K562 (cell line): ENCODE measurements around the gene LDLRAD3. TPM values are rescaled to one million over a fixed set of nuclear protein-coding genes. Genes with fewer than 3 reads are reported as not detected.

Experiments used
- ATAC-seq: fragments of 200-7000 bp; cut with Tn5 transposase; 3 replicates; pipeline ENCODE4 v1.9.1; 2020; ENCODE audit warnings: moderate library complexity
- BruUV-seq: library from RNA; stranded (reverse); fragments of 400-500 nt; replicated peaks from 2 replicates; lab custom pipeline; 2021; lab: Mats Ljungman, UMichigan
- CTCF ChIA-PET: fragments of 300-600 bp; formaldehyde crosslinking; extraction: SDS; loops from one replicate; lab custom pipeline; 2021; ENCODE audit warnings: low intra/inter-chr PET ratio; lab: Yijun Ruan, JAX
- POLR2A ChIA-PET: fragments of 300-600, 350-650 bp; sonication (Branson Sonifier 250); formaldehyde crosslinking; extraction: SDS; loops from one replicate; lab custom pipeline; 2021; ENCODE audit warnings: antibody characterized with exemption, inconsistent platforms; lab: Yijun Ruan, JAX
- DNase-seq, 4 experiments: peaks; one replicate each; pipeline versions ENCODE4 v3.0.0 to v3.0.0-alpha.2; 2011 to 2018; ENCODE audit warnings: low spot score in 3 of 4, mixed read lengths in 3 of 4; ENCODE audit errors: extremely low read depth in 1 of 4
- FAIRE-seq: peaks from 2 replicates; lab custom pipeline; 2011; peaks lifted over from hg19 to GRCh38; lab: Jason Lieb, UNC
- H2AFZ ChIP-seq: 2 replicates; pipeline ENCODE4 v1.6.0; 2011; ENCODE audit warnings: low read depth, low read length, control low read depth, inconsistent platforms
- H3K27ac ChIP-seq: fragments of 200-600 bp; 3 replicates; pipeline ENCODE4 v1.8.0; 2011; ENCODE audit warnings: low read depth, mild to moderate bottlenecking, control low read depth, inconsistent platforms, low read length, moderate library complexity, mixed read lengths; ENCODE audit errors: extremely low read depth
- H3K27me3 ChIP-seq, 2 experiments: fragments of 300-600 bp in 1 of 2; 2 replicates in 1 of 2; 3 replicates in 1 of 2; pipeline versions ENCODE4 v1.6.0 to v1.8.0; 2011; ENCODE audit warnings: inconsistent platforms in 2 of 2, low read length in 2 of 2, mild to moderate bottlenecking in 1 of 2, mixed read lengths in 1 of 2, moderate library complexity in 1 of 2; ENCODE audit not compliant: control insufficient read depth in 2 of 2, insufficient read depth in 2 of 2
- H3K36me3 ChIP-seq: fragments of 300-600 bp; 3 replicates; pipeline ENCODE4 v1.8.0; 2011; ENCODE audit warnings: mild to moderate bottlenecking, low read length, inconsistent platforms; ENCODE audit not compliant: control insufficient read depth, insufficient read depth
- H3K4me1 ChIP-seq, 2 experiments: fragments of 200-600 bp in 1 of 2; replicated peaks in 1 of 2; 2 replicates in 1 of 2; 3 replicates in 1 of 2; pipeline versions ENCODE4 v1.5.1 to v1.8.0; 2011; ENCODE audit warnings: inconsistent platforms in 2 of 2, low read length in 2 of 2, mild to moderate bottlenecking in 1 of 2, mixed read lengths in 1 of 2, moderate library complexity in 1 of 2; ENCODE audit not compliant: control insufficient read depth in 2 of 2, insufficient read depth in 2 of 2
- H3K4me2 ChIP-seq: 2 replicates; pipeline ENCODE4 v1.6.1; 2011; ENCODE audit warnings: low read length, control low read depth, inconsistent platforms, mixed read lengths; ENCODE audit not compliant: insufficient read depth
- H3K4me3 ChIP-seq: fragments of 200-600 bp; sonication (generic), shearing (Covaris generic); 2 replicates; pipeline ENCODE4 v1.5.1; 2016; ENCODE audit warnings: control low read depth, inconsistent platforms
- H3K79me2 ChIP-seq: fragments of 200-600 bp; 3 replicates; pipeline ENCODE4 v1.8.0; 2011; ENCODE audit warnings: low read length, inconsistent platforms; ENCODE audit not compliant: control insufficient read depth, insufficient read depth
- H3K9ac ChIP-seq, 2 experiments: 2 replicates each; pipeline versions ENCODE4 v1.6.0 to v1.6.1; 2011; ENCODE audit warnings: low read depth in 2 of 2, low read length in 2 of 2, control low read depth in 1 of 2, inconsistent platforms in 1 of 2, mild to moderate bottlenecking in 1 of 2, mixed read lengths in 1 of 2; ENCODE audit not compliant: insufficient read depth in 1 of 2
- H3K9me1 ChIP-seq: one replicate; pipeline ENCODE4 v1.6.0; 2011; ENCODE audit warnings: inconsistent platforms, mild to moderate bottlenecking, low read length, moderate library complexity; ENCODE audit not compliant: control insufficient read depth, insufficient read depth
- H3K9me3 ChIP-seq: replicated peaks from 2 replicates; pipeline ENCODE4 v1.5.1; 2011; ENCODE audit warnings: low read depth, low read length, inconsistent platforms; ENCODE audit not compliant: control insufficient read depth, insufficient read depth
- H4K20me1 ChIP-seq: replicated peaks from 2 replicates; pipeline ENCODE4 v1.6.1; 2011; ENCODE audit warnings: low read length, inconsistent platforms, mixed read lengths; ENCODE audit not compliant: control insufficient read depth, insufficient read depth
- ATF1 ChIP-seq, 2 experiments: fragments of 450-650 bp in 1 of 2; IDR thresholded peaks; 2 replicates each; pipeline ENCODE4 v1.6.1; 2016; ENCODE audit warnings: missing compliant biosample characterization in 1 of 2, missing genetic modification characterization in 1 of 2
- CTBP1 ChIP-seq: fragments of 450-650 bp; IDR thresholded peaks from 2 replicates; pipeline ENCODE4 v1.6.1; 2016; ENCODE audit warnings: borderline replicate concordance
- DMBX1 ChIP-seq: fragments of 250-450 bp; sonication (Bioruptor Pico); IDR thresholded peaks from 2 replicates; pipeline ENCODE4 v1.8.0; 2022; ENCODE audit warnings: inconsistent platforms, mild to moderate bottlenecking, moderate library complexity, borderline replicate concordance
- E2F3 ChIP-seq: fragments of 250-450 bp; sonication (Bioruptor Pico); IDR thresholded peaks from 2 replicates; pipeline ENCODE4 v1.4.0; 2020; ENCODE audit warnings: mild to moderate bottlenecking
- GTF2B ChIP-seq: IDR thresholded peaks from 2 replicates; pipeline ENCODE4 v1.6.1; 2011; ENCODE audit not compliant: insufficient read length; ENCODE audit errors: extremely low read depth
- KDM1A ChIP-seq, 2 experiments: fragments of 450-650 bp; IDR thresholded peaks; 2 replicates each; pipeline ENCODE4 v1.6.1; 2016; ENCODE audit warnings: mild to moderate bottlenecking in 2 of 2
- MCM7 ChIP-seq, 2 experiments: fragments of 450-650 bp; IDR thresholded peaks; 2 replicates each; pipeline ENCODE4 v1.6.1; 2016 to 2018
- NRF1 ChIP-seq, 2 experiments: fragments of 450-650 bp; IDR thresholded peaks in 1 of 2; conservative IDR thresholded peaks in 1 of 2; 2 replicates each; pipeline ENCODE4 v1.6.1; 2014; ENCODE audit warnings: mild to moderate bottlenecking in 2 of 2
- POLR2AphosphoS5 ChIP-seq: IDR thresholded peaks from 2 replicates; pipeline ENCODE4 v1.6.1; 2011; ENCODE audit warnings: mild to moderate bottlenecking, low read depth, low read length, moderate library complexity; ENCODE audit not compliant: control insufficient read depth, insufficient read depth
- TCF15 ChIP-seq: fragments of 250-450 bp; sonication (Bioruptor Pico); IDR thresholded peaks from 2 replicates; pipeline ENCODE4 v1.8.0; 2022; ENCODE audit warnings: moderate library complexity, mild to moderate bottlenecking, inconsistent platforms
- TEAD1 ChIP-seq, 2 experiments: fragments of 450-650 bp in 1 of 2; sonication (generic) in 1 of 2; formaldehyde crosslinking; IDR thresholded peaks; 2 replicates each; pipeline versions ENCODE4 v1.4.0 to v1.8.0; 2020 to 2022; ENCODE audit warnings: mild to moderate bottlenecking in 2 of 2, missing genetic modification reagents in 1 of 2
- ZBTB34 ChIP-seq: fragments of 250-450 bp; sonication (Bioruptor Pico); IDR thresholded peaks from 2 replicates; pipeline ENCODE4 v1.8.0; 2021; ENCODE audit warnings: mild to moderate bottlenecking, moderate library complexity
- ZNF311 ChIP-seq: fragments of 250-450 bp; sonication (Bioruptor Pico); IDR thresholded peaks from 2 replicates; pipeline ENCODE4 v1.4.0; 2020; ENCODE audit warnings: mild to moderate bottlenecking, moderate library complexity
- ZNF511 ChIP-seq: sonication (generic); formaldehyde crosslinking; IDR thresholded peaks from 2 replicates; pipeline ENCODE4 v1.8.0; 2022; ENCODE audit warnings: mild to moderate bottlenecking, missing genetic modification reagents
- WGBS: fragments of 100-300 bp; shearing (Covaris generic); methylation state at CpG from one replicate; pipeline ENCODE4 v1.1.6; 2016; ENCODE audit warnings: low coverage, mixed read lengths; ENCODE audit not compliant: insufficient coverage; ENCODE audit errors: missing lambda C conversion rate; 5-methylcytosine and 5-hydroxymethylcytosine counted together
- in situ Hi-C: fragments of 300-500 bp; cut with MboI; formaldehyde crosslinking; loops from 4 replicates; pipeline ENCODE4 v1.15.0; 2018; ENCODE audit warnings: inconsistent platforms, mixed read lengths
- intact Hi-C: fragments of 100-400 bp; cut with micrococcal nuclease; formaldehyde crosslinking; loops from 2 replicates; pipeline ENCODE4 v1.14.2; 2022
- polyA plus RNA-seq, 8 experiments: library from polyadenylated mRNA; depleted of rRNA in 4 of 8; stranded (reverse) in 5 of 8; unstranded in 3 of 8; fragments of >200 nt; fragmentation: Nextera tagmentation in 2 of 8; fragmentation: Illumina TruSeq in 1 of 8; extraction: Ambion mirVana in 2 of 8; extraction: Trizol in 1 of 8; gene quantifications; 2 replicates each; pipeline versions ENCODE4 v1.2.1 to v1.2.3, GENCODE V29; 2011 to 2014; ENCODE audit warnings: inconsistent platforms in 1 of 8, missing spikeins in 1 of 8
- total RNA-seq, 7 experiments: library from RNA; depleted of rRNA in 6 of 7; stranded (reverse); fragments of >200 nt in 6 of 7; fragmentation: Illumina TruSeq in 2 of 7; extraction: Trizol in 2 of 7; gene quantifications; 2 replicates each; pipeline versions ENCODE4 v1.2.1 to v1.2.3, GENCODE V29; 2011 to 2021; ENCODE audit warnings: low replicate concordance in 1 of 7
- TF ChIP-seq, protein P1 (sequence below), 2 experiments: fragments of 150-350 bp in 1 of 2; IDR thresholded peaks; 2 replicates each; pipeline ENCODE4 v1.6.1; 2012 to 2016; ENCODE audit warnings: low read depth in 2 of 2, low read length in 2 of 2, mild to moderate bottlenecking in 1 of 2, moderate library complexity in 1 of 2

Gene LDLRAD3
- total and polyA plus RNA-seq, 9 of the 15 experiments (the other 6 are each of a cell fraction or from before 2014, with no cell fraction given) = 0.73 to 7.2 (median 3.5) TPM

DNA sequence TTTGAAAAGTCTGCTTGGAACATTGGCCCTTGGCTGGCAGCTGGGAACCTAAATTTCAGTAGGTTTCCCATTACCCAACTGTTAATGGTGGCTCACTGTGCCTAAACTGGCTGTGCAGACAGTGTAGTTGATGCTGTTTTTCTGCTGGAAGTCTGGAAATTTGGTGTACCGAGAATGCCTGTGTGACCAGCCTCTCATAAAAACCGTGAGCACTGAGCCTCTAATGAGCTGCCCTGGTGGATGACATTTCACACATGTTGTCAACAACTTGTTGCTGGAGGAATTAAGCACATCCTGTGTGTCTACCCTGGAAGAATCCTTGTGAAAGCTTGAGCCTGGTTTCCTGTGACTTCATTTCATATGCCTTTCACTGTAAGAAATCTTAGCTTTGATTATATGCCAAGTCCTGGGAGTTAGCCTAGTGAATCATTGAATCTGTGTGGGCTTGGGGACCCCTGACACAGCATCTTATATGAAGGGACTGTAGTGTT lies 131.1 kb downstream of the LDLRAD3 start:
- no peak for FAIRE-seq
- Histone ChIP-seq H3K9ac (no peak overlapping the region), H3K9me1 (no peaks in the 10 kb centered on the region), H3K27me3 (no peaks in the 10 kb centered on the region), H4K20me1 (no peaks in the 10 kb centered on the region), H3K36me3 (no peaks in the 10 kb centered on the region), H3K27ac (no peak overlapping the region), H3K79me2 (no peaks in the 10 kb centered on the region), H3K4me3 (no peak overlapping the region), H2AFZ (no peak overlapping the region), H3K4me2 (no peak overlapping the region), H3K9me3 (no peaks in the 10 kb centered on the region), H3K4me1 (peaks cover 12% of the 10 kb centered on the region in 2 experiments)
- no TSS peak for BruUV-seq
- CTCF ChIA-PET = no interaction called here
- 74% methylated on average over 2 of the region's 2 CpGs for WGBS
- no peak for ATAC-seq
- DNase-seq = no peak
- TF ChIP-seq CTBP1 (no peak), TEAD1 (CRISPR knock-in tag; IDR thresholded peaks at IDR 0.05) (no peak), NRF1 (conservative IDR thresholded peaks at IDR 0.05 in 1 of 2, IDR thresholded peaks at IDR 0.05 in 1 of 2) (no peak), ATF1 (CRISPR knock-in tag; IDR thresholded peaks at IDR 0.05) (no peak), ATF1 (tag; IDR thresholded peaks at IDR 0.05) (no peak), MCM7 (IDR thresholded peaks at IDR 0.05) (no peak), POLR2AphosphoS5 (no peak), KDM1A (IDR thresholded peaks at IDR 0.05) (no peak), TCF15 (CRISPR knock-in tag) (no peak), ZNF311 (no peak), ZBTB34 (CRISPR knock-in tag) (no peak), GTF2B (no peak), DMBX1 (CRISPR knock-in tag) (no peak), ZNF511 (CRISPR knock-in tag) (no peak), E2F3 (CRISPR knock-in tag) (no peak)
- TF ChIP-seq, protein P1, sequence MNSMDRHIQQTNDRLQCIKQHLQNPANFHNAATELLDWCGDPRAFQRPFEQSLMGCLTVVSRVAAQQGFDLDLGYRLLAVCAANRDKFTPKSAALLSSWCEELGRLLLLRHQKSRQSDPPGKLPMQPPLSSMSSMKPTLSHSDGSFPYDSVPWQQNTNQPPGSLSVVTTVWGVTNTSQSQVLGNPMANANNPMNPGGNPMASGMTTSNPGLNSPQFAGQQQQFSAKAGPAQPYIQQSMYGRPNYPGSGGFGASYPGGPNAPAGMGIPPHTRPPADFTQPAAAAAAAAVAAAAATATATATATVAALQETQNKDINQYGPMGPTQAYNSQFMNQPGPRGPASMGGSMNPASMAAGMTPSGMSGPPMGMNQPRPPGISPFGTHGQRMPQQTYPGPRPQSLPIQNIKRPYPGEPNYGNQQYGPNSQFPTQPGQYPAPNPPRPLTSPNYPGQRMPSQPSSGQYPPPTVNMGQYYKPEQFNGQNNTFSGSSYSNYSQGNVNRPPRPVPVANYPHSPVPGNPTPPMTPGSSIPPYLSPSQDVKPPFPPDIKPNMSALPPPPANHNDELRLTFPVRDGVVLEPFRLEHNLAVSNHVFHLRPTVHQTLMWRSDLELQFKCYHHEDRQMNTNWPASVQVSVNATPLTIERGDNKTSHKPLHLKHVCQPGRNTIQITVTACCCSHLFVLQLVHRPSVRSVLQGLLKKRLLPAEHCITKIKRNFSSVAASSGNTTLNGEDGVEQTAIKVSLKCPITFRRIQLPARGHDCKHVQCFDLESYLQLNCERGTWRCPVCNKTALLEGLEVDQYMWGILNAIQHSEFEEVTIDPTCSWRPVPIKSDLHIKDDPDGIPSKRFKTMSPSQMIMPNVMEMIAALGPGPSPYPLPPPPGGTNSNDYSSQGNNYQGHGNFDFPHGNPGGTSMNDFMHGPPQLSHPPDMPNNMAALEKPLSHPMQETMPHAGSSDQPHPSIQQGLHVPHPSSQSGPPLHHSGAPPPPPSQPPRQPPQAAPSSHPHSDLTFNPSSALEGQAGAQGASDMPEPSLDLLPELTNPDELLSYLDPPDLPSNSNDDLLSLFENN (IDR thresholded peaks at IDR 0.05; ENCODE audit: low read depth in 2 of 2, low read length in 2 of 2) = no peak
- in situ Hi-C loops = no loop called here
- POLR2A ChIA-PET = interaction anchor here (0.8 to 1.1 kb wide), 2 partner anchors 14 to 77 kb away, joined by 3 to 5 read pairs; no protein-coding TSS in a partner anchor
- intact Hi-C loops = no loop called here
